ENCODE data around the gene DIRAS1.

GRCh38 chr19:2735374-2735773 is 14.2 kb upstream of the DIRAS1 start:
- TF ChIP-seq POLR2A (IDR thresholded peaks at IDR 0.05) (no peak), CTCF (IDR thresholded peaks at IDR 0.05) (no peak), POLR2AphosphoS5 (IDR thresholded peaks at IDR 0.05) (no peak)

All from prostate gland (tissue), 2 donors.